A549 (cell line): Measurements from ENCODE around the gene FCER1G.

ENCODE experiments used
- CEBPB ChIP-seq, 2 experiments: fragments of >200 bp in 1 of 2; sonication (Bioruptor Twin) in 1 of 2; formaldehyde crosslinking in 1 of 2; IDR thresholded peaks; 2 replicates each; pipeline ENCODE4 v1.6.1; 2012 to 2016
- CHD4 ChIP-seq: fragments of 200-600 bp; sonication (generic); IDR thresholded peaks from 2 replicates; pipeline ENCODE4 v1.6.1; 2016; ENCODE audit warnings: antibody characterized with exemption, mild to moderate bottlenecking, borderline replicate concordance
- ESRRA ChIP-seq: fragments of 150-350 bp; IDR thresholded peaks from 2 replicates; pipeline ENCODE4 v1.6.1; 2014; ENCODE audit warnings: mild to moderate bottlenecking, low read length, borderline replicate concordance
- NFE2L2 ChIP-seq: fragments of 150-350 bp; conservative IDR thresholded peaks from 2 replicates; pipeline ENCODE4 v1.6.1; 2014; ENCODE audit warnings: low read length
- POLR2A ChIP-seq: IDR thresholded peaks from 2 replicates; pipeline ENCODE4 v1.6.1; 2012; ENCODE audit warnings: mild to moderate bottlenecking, low read length
- TF ChIP-seq, protein P1 (sequence below): fragments of >200 bp; sonication (Bioruptor Twin); formaldehyde crosslinking; IDR thresholded peaks from 3 replicates; pipeline ENCODE4 v1.5.1; 2016
- TF ChIP-seq, protein P2 (sequence below): IDR thresholded peaks from 2 replicates; pipeline ENCODE4 v1.6.1; 2012

DNA sequence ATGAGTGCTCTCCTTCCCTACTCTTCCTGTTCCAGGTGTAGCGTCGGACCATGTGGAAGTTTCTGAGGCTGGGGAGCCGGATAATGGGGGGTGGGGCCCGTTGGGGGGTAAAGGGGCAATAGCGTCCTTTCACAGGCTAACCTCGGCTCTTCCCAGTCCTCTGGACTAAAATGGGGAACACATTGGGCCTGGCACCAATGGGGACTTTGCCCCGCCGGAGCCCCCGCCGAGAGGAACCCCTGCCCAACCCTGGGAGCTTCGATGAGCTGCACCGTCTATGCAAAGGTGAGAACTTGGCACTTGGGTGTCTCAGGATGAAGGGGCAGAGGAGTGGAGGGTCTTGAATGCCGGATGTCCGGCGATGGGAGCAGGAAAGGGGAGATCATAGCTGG is 11.2 kb downstream of the FCER1G start:
- TF ChIP-seq, protein P1, sequence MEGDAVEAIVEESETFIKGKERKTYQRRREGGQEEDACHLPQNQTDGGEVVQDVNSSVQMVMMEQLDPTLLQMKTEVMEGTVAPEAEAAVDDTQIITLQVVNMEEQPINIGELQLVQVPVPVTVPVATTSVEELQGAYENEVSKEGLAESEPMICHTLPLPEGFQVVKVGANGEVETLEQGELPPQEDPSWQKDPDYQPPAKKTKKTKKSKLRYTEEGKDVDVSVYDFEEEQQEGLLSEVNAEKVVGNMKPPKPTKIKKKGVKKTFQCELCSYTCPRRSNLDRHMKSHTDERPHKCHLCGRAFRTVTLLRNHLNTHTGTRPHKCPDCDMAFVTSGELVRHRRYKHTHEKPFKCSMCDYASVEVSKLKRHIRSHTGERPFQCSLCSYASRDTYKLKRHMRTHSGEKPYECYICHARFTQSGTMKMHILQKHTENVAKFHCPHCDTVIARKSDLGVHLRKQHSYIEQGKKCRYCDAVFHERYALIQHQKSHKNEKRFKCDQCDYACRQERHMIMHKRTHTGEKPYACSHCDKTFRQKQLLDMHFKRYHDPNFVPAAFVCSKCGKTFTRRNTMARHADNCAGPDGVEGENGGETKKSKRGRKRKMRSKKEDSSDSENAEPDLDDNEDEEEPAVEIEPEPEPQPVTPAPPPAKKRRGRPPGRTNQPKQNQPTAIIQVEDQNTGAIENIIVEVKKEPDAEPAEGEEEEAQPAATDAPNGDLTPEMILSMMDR: no peak
- TF ChIP-seq, protein P2, sequence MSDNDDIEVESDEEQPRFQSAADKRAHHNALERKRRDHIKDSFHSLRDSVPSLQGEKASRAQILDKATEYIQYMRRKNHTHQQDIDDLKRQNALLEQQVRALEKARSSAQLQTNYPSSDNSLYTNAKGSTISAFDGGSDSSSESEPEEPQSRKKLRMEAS: no peak
- TF ChIP-seq CHD4 (no peak), POLR2A (no peak), NFE2L2 (no peak), CEBPB (IDR thresholded peaks at IDR 0.05) (no peak), ESRRA (no peak)
